Suprapubic skin (tissue), 4 donors: Measurements from ENCODE around the gene SERPINB10. TPM values are rescaled to one million over a fixed set of nuclear protein-coding genes. Genes with fewer than 3 reads are reported as not detected.

Experiments used
- DNase-seq, 2 donors: peaks; one replicate each; pipeline ENCODE4 v3.0.0-alpha.2; 2019; ENCODE audit warnings: low spot score in 2 of 2
- H3K27ac ChIP-seq: fragments of 200-600 bp; sonication (generic); one replicate; pipeline ENCODE4 v1.5.1; 2019
- H3K27me3 ChIP-seq: fragments of 200-600 bp; sonication (generic); one replicate; pipeline ENCODE4 v1.5.1; 2019
- H3K36me3 ChIP-seq: fragments of 200-600 bp; sonication (generic); one replicate; pipeline ENCODE4 v1.5.1; 2019
- H3K4me1 ChIP-seq: fragments of 200-600 bp; sonication (generic); one replicate; pipeline ENCODE4 v1.5.1; 2019
- H3K4me3 ChIP-seq: fragments of 200-600 bp; sonication (generic); one replicate; pipeline ENCODE4 v1.5.1; 2019; ENCODE audit warnings: mild to moderate bottlenecking
- H3K9me3 ChIP-seq: fragments of 200-600 bp; sonication (generic); one replicate; pipeline ENCODE4 v1.5.1; 2019
- CTCF ChIP-seq, 2 donors: fragments of 200-600 bp in 1 of 2; fragments of 450-650 bp in 1 of 2; sonication (generic) in 1 of 2; IDR thresholded peaks; one replicate each; pipeline ENCODE4 v1.5.1; 2016 to 2019; ENCODE audit warnings: antibody characterized with exemption in 2 of 2, mild to moderate bottlenecking in 1 of 2, moderate library complexity in 1 of 2
- EP300 ChIP-seq: sonication (generic); formaldehyde crosslinking; IDR thresholded peaks from one replicate; pipeline ENCODE4 v1.6.1; 2017; ENCODE audit warnings: antibody characterized with exemption
- POLR2A ChIP-seq, 2 donors: fragments of 450-650 bp; IDR thresholded peaks; one replicate each; pipeline ENCODE4 v1.6.1; 2017; ENCODE audit warnings: antibody characterized with exemption in 2 of 2, mild to moderate bottlenecking in 2 of 2, moderate library complexity in 2 of 2
- POLR2AphosphoS5 ChIP-seq, 3 donors: sonication (generic); formaldehyde crosslinking; IDR thresholded peaks; one replicate each; pipeline ENCODE4 v1.6.1; 2017; ENCODE audit warnings: antibody characterized with exemption in 3 of 3
- WGBS: methylation state at CpG from one replicate; pipeline ENCODE4 v1.1.5; 2018; 5-methylcytosine and 5-hydroxymethylcytosine counted together
- total RNA-seq, 4 donors: library from RNA; depleted of rRNA; stranded (reverse); fragments of >200 nt; gene quantifications; one replicate each; pipeline ENCODE4 v1.1.0, GENCODE V29; 2016

SERPINB10 gene
- total RNA-seq, 4 donors from 2014 or later: 0.21 to 1.9 (median 1.0) TPM; not detected in 1

GRCh38 chr18:63903851-63904570, 3.7 kb upstream of the SERPINB10 start:
- TF ChIP-seq CTCF (IDR thresholded peaks at IDR 0.05): no peak
- TF ChIP-seq POLR2AphosphoS5 (IDR thresholded peaks at IDR 0.05): no peak
- Histone ChIP-seq H3K36me3 (no peaks in the 10 kb centered on the region), H3K27ac (no peak overlapping the region), H3K27me3 (no peaks in the 10 kb centered on the region), H3K9me3 (no peaks in the 10 kb centered on the region), H3K4me1 (no peaks in the 10 kb centered on the region), H3K4me3 (no peak overlapping the region)
- DNase-seq: no peak
- 86% methylated on average over 1 of the region's 1 CpG for WGBS

- no peaks in the 10 kb centered on the region for H3K9me3 ChIP-seq
- 49% methylated on average over 1 of the region's 1 CpG for WGBS
- no peak overlapping the region for H3K4me3 ChIP-seq
- no peaks in the 10 kb centered on the region for H3K27me3 ChIP-seq
- no peak overlapping the region for H3K27ac ChIP-seq
- H3K36me3 ChIP-seq: no peaks in the 10 kb centered on the region
- H3K4me1 ChIP-seq: no peaks in the 10 kb centered on the region
- TF ChIP-seq POLR2A (IDR thresholded peaks at IDR 0.05) (no peak), POLR2AphosphoS5 (IDR thresholded peaks at IDR 0.05) (no peak)
- no peak for DNase-seq
These were observed 3.1 kb upstream of the SERPINB10 start for GRCh38 chr18:63904694-63905093.

- TF ChIP-seq EP300 (no peak), CTCF (IDR thresholded peaks at IDR 0.05) (no peak), POLR2A (IDR thresholded peaks at IDR 0.05) (no peak), POLR2AphosphoS5 (IDR thresholded peaks at IDR 0.05) (no peak)
- no peak overlapping the region for H3K4me3 ChIP-seq
- H3K9me3 ChIP-seq: no peaks in the 10 kb centered on the region
- no peak for DNase-seq
- H3K27me3 ChIP-seq: no peaks in the 10 kb centered on the region
- H3K27ac ChIP-seq: no peak overlapping the region
- no peaks in the 10 kb centered on the region for H3K4me1 ChIP-seq
- no peaks in the 10 kb centered on the region for H3K36me3 ChIP-seq
- 83% methylated on average over 2 of the region's 2 CpGs for WGBS
These were observed 2.4 kb upstream of the SERPINB10 start for GRCh38 chr18:63905361-63905760.

GRCh38 chr18:63906056-63906455, 1.7 kb upstream of the SERPINB10 start:
- DNase-seq: no peak
- H3K27me3 ChIP-seq: no peaks in the 10 kb centered on the region
- no peak overlapping the region for H3K4me3 ChIP-seq
- H3K9me3 ChIP-seq: no peaks in the 10 kb centered on the region
- TF ChIP-seq CTCF (IDR thresholded peaks at IDR 0.05): no peak
- TF ChIP-seq POLR2A (IDR thresholded peaks at IDR 0.05): no peak
- no peak for TF ChIP-seq EP300
- WGBS: 100% methylated on average over 1 of the region's 1 CpG
- H3K36me3 ChIP-seq: no peaks in the 10 kb centered on the region
- H3K4me1 ChIP-seq: no peaks in the 10 kb centered on the region
- no peak overlapping the region for H3K27ac ChIP-seq

- 86% methylated on average over 1 of the region's 1 CpG for WGBS
- H3K4me3 ChIP-seq: no peak overlapping the region
- H3K27ac ChIP-seq: no peak overlapping the region
- H3K4me1 ChIP-seq: no peaks in the 10 kb centered on the region
- no peaks in the 10 kb centered on the region for H3K36me3 ChIP-seq
- DNase-seq: no peak
- TF ChIP-seq EP300 (no peak), CTCF (IDR thresholded peaks at IDR 0.05) (no peak), POLR2AphosphoS5 (IDR thresholded peaks at IDR 0.05) (no peak), POLR2A (IDR thresholded peaks at IDR 0.05) (no peak)
- H3K9me3 ChIP-seq: no peaks in the 10 kb centered on the region
- H3K27me3 ChIP-seq: no peaks in the 10 kb centered on the region
These were observed 1.1 kb downstream of the SERPINB10 start for GRCh38 chr18:63908858-63909257.

GRCh38 chr18:63909870-63910269, 2.1 kb downstream of the SERPINB10 start:
- TF ChIP-seq CTCF (IDR thresholded peaks at IDR 0.05) (no peak), POLR2AphosphoS5 (IDR thresholded peaks at IDR 0.05) (no peak), EP300 (no peak), POLR2A (IDR thresholded peaks at IDR 0.05) (no peak)
- Histone ChIP-seq H3K36me3 (no peaks in the 10 kb centered on the region), H3K27ac (no peak overlapping the region), H3K4me1 (no peaks in the 10 kb centered on the region), H3K9me3 (no peaks in the 10 kb centered on the region), H3K27me3 (no peaks in the 10 kb centered on the region), H3K4me3 (no peak overlapping the region)
- 47% methylated on average over 2 of the region's 2 CpGs for WGBS
- no peak for DNase-seq
